ENCODE measurements around the gene DOC2A.
"Not testable (repeated sequence)": the region's sequence is repeated elsewhere in the genome, so short reads cannot be mapped to it uniquely, and the experiment has no call there.

DOC2A gene

DNA sequence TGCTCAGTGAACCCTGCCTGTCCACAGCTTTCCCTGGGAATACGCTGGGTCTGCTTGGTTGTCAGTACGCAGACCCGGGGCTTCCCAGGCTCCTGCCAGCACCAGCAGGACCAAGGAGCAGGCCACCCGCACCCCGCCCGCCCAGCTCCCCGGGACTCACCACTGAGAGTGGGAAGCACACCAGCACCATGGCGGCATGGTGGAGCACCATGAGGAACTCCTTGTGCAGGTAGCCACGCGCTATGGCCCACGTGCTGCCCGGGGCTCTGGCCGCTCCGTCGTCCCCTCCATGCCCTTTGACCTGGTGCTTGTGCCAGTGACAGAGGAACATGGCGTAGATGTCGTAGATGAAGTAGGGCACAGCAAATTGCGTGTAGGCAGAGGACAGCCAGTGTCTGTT, 15.6 kb upstream of the DOC2A start:
- no peak for DNase-seq

DNA sequence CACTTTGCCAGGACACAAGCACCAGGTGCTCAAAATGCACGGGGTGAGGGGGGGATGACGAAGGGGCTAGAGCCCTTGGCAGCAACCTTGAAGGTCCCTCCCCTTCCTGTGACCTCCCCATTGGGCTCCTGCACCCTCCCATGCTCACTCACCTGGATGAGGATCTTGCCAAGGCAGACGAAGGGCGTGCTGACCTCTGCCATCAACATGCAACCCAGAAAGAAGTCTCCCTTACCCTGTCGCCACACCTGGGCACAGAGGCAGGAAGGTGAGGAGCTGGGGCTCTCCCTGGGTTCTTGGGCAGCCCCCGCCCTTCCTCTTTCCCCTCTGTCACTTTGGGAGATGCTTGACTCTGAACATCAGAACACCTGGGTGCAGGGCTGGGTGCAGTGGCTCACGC, 14.7 kb upstream of the DOC2A start:
- DNase-seq = no peak

DNA sequence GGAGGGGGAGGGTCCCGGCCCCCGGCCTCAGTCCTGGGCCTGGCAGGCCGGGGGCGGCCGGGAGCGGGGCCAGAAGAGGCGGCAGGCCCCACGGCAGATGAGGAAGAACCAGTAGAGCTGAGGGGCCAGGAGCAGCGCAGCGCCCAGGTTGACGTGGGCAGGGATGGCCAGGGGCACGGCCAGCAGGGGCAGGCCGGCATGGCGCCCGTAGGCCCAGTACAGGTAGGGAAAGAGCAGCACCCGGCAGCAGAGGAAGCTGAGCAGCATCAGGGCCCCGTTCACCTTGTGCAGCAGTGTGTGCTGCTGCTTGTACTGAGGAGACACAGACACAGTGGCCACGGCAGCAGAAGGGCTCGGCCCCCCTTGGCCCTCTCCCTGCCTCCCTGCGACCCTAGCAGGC, 14.3 kb upstream of the DOC2A start:
- DNase-seq = no peak

DNA sequence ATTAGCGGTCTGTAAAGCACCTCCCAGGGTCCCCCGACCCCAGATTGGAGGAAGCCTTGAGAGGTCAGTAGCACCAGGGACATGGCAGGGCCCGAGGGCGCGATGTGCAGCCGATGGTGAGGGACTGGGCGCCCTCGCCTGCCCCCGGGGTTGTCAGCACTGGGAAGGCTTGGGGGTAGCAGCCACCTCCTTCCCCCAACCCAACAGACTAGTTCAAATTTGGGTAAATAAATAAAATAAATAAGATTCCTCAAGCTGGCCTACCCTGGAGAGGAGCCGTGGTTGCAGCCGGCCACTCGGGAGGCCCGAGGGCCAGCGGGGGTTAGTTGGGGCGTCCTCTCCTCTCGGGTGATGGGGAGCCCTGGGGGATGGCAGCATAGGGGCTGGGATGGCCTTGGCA, 13.6 kb upstream of the DOC2A start:
- no peak for DNase-seq

DNA sequence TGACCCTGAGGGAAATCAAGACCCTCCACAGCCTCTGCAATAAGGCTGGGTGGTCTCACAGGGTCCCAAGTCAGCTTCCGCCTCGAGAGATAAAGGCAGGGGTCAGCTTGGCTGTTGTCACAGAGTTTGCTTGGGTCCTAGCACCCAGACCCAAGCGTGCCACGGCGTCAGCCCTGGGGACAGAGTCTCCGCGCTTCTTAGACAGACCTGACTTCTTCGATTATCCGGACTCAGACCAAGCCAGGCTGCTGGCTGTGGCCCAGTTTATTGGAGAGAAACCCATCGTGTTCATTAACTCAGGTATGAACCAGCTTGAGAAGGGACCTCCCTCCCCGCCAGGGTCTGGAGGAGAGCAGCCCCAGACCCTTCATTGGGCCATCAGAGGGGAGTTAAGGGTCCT, 12.8 kb upstream of the DOC2A start:
- DNase-seq = no peak

DNA sequence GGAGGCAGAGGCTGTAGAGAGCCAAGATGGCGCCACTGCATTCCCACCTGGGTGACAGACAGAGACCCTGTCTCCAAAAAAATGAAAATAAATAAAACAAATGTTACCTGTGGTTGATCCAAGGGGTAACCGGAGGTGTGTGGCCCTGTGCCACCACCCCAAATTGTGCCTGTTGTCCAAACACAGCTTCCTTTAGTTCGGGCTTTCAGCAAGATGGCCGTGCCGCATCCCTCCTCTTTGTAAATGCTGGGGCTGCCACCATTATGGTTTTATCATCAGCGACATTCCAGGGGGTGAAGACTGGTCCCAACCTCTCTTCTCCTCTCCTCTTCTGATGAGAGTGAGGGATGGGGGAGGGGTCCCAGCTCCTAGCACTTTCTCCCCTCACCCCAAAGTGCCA, 12.1 kb upstream of the DOC2A start, which contains the start of gene C16orf92:
Gene C16orf92 (plus strand): TSS at position 312 of the 400 bp plus-strand sequence. CDS start 143 bp downstream, outside the sequence.
- no peak for DNase-seq

DNA sequence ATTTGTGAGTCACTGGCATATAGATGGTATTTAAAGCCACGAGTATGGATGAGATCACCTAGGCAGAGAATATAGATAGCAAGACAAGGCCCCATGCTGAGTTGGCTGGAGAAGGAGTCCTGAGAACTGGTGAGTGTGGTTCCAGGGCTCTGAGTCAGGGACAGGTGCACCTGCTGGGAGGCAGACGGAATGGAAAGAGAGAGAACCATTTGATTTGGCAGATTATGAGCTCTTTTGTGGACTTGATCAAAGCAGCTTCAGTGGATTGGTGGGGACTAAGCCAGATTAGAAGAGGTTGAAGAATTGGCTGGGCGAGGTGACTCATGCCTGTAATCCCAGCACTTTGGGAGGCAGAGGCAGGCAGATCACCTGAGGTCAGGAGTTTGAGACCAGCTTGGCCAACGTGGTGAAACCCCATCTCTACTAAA, 7.9 kb upstream of the DOC2A start:
- no peak for DNase-seq

DNA sequence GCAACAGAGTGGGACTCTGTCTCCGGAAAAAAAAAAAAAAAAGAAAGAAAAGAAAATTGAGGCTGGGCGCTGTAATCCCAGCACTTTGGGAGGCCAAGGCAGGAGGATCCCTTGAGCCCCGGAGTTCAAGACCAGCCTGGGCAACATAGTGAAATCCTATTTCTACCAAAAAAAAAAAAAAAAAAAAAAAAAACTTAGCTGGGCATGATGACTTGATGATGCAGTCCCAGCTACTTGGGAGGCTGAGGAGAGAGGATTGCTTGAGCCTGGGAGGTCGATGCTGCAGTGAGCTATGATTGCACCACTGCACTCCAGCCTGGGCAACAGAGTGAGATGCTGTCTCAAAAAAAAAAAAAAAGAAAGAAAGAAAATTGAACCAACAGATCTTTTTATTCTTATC, 7.1 kb upstream of the DOC2A start:
- not testable (repeated sequence) for DNase-seq

DNA sequence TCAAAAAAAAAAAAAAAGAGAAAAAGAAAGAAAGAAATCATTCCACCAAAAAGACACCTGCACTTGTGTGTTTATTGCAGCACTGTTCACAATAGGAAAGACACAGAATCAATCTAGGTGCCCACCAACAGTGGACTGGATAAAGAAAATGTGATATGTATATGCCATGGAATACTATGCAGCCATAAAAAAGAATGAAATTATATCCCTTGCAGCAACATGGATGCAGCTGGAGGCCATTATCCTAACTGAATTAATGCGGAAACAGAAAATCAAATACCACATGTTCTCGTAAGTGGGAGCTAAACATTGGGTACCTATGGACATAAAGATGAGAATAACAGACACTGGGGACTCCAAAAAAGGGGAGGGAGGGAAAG, 6.4 kb upstream of the DOC2A start:
- no peak for DNase-seq

DNA sequence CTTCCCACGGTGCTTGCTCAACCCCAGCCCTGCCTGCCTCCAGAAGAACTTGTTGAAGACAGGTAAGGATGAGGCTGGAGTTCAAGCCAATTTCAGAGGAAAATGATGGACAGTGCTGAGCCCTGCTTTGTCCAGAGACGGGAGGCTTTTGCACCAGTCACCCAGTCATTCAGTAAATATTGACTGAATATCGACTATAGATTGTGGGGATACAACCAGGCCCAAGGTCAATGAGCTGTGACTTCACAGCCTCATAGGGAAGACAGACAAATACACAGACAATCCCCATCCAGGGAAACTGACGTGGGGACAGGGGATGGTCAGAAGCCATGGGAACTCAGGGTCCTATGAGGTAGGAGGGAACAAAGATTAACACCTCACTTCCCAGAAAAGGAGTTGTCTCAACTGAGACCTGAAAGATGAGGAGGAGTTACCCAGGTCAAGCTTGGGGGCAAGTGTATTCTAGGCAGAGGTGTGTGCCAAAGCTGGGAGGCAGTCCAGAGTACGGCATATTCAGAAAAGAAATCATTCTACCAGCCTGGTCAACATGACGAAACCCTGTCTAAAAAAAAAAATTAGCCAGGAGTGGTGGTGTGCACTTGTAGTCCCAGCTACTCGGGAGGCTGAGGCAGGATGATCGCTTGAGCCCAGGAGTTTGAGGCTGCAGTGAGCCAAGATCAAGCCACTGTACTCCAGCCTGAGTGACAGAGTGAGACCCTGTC, 5.9 kb upstream of the DOC2A start:
- DNase-seq = no peak

DNA sequence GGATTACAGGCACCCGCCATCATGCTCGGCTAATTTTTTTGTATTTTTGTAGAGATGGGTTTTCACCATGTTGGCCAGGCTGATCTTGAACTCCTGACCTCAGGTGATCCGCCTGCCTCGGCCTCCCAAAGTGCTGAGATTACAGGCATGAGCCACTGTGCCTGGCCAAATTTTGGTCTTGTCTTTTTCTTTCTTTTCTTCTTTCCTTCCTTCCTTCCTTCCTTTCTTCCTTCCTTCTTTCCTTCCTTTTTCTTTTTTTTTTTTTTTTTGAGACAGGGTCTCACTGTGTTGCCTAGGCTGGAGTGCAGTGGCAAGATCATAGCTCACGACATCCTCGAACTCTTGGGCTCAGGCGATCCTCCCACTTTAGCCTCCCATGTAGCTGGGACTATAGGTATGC, 4.6 kb upstream of the DOC2A start:
- DNase-seq = not testable (repeated sequence)

DNA sequence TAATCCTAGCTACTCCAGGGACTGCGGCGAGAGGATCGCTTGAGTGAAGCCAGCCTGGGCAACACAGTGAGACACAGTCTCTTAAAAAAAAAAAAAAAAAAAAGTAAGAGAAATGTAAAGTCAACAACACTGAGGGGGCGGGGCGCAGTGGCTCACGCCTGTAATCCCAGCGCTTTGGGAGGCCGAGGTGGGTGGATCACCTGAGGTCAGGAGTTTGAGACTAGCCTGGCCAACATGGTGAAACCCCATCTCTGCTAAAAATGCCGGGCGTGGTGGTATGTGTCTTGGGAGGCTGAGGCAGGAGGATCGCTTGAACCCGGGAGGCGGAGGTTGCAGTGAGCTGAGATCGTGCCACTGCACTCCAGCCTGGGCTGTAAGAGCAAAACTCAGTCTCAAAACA, 1.8 kb upstream of the DOC2A start:
- not testable (repeated sequence) for DNase-seq

DNA sequence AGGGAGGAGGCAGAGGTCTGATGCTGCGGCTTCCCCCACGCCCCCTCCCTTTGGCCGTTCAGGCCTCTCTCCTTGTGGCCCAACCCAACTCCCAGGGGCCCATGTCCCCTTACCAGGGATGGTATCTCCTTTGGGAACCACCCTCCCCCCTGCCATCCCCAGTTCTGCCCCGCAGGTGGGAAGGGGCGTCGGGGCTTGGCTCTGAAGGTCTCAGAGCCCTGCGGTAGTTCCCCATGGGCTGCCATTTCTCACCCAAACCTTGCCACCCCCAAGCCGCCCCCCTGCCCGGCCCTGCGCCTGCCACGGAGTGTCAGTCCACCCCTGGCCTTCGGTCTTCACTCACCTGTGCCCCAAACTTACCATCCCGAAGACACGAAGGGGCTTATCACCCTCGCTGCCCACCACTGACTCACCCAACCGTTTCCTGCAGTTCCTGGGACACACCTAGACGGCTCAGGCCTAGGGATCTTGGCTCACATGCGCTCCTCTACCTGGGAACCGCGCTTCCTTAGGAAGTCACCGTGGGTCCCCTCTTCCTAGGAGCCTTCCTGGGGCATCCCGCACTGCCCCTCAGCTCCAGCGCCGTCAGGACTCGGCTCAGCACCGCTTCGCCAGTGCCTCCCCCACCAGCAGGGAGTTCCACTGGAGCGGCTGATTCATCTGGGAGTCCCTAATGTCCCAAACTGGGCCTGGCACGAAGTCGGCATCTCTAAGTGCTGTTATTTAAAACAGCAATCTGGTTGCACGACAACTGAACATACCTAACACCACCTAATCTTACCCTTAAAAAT, 1.1 kb upstream of the DOC2A start:
- DNase-seq = no peak

DNA sequence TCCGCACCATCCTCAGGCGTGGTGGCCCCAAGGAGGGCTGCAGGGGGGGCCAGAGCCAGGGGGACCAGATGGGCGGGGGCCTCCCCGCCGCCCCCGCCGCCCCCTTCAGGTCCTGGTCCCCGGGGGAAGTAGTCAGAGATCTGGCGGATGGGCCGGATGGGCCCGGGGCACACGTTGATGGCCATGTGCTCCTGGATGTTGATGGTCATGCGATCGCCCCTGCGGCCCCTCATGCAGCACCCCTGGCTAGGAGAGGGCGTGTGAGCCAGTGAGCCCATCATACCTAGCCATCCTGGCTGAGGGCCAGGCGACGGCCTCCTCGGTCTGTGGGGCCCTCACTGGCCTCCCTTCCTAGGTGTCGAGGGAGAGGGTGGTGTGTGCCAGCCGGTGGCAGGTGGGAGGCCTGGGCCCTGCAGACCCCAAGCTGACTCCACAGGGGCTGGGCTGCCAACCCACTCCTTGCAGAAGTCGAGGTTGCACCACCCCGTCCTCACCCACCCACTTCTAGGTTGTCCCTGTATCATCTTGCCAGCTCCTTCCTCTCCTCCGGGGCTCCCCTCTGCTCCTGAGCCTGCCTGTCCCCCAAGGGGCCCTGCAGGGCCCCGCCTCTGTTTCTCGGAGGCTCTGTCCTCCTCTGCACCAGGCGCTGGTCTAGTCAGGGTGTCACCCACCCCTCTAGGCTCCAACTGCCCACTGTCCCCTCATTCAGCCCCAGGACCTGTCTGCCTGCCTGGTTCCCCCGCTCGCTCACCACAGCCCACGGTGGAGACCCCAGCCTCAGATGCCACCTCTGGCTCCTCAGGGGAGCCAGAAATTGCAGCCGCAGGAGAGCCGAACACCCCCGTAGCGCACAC, 610 bp downstream of the DOC2A start:
- no peak for DNase-seq

DNA sequence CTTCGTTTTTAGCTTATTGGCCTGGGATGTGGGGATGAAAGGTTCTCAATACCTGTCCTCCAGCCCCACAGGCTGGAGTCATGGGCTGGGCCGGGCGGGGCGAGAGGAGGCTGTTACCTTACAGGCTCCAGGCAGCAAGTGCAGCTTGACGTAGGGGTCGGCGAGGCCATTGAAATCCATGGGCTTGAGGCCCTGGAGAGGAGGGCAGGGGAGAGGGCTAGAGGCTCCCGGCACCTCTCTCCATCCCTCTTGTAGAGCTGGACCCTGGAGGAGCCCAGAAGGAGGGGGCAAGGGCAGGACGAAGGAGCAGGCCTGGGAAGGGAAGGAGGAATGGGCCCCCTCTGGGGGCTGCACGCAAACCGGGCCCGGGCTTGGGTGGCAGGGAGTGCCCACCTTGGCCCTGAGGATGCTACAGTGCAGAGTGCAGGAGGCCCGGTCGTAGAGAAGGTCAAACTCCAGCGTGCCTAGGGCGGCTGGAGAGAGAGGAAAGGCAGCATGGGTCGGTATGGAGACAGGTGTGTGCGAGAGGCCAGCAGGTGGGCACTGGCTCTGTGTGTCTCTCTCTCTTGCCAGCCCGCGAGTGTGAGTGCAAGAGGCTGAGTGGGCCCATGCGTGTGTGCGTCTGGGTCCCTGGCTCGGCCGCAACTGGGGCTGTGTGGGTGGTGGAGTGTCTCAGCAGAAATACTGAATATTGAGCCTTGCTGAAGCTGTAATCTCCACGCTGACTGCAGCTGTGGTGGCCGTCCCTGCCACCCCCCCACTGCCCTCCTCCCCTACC, 1.6 kb downstream of the DOC2A start:
- no peak for DNase-seq

DNA sequence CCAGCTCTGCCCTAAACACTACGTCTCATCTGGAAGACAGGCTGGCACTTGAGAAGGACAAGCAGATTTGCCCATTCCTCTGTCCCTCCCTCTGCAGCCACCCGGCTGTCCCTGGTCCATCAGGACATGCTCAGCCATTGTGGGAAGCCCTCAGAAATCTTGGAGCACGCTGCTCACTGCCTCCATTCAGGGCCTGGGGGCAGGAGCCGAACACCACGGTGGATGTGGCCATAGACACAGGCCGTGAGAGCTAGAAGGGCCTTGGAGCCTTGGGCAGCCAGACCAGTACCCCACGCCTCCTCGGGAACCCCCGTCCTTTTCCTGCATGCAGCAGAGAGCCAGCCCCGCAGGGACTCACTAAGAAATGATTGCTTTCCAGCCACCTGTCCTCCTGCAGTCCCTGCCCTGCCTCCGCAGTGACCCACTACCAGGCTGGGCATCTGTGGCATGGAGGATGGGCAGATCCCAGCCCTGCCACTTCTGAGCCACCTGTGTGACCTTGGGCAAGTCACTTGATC, 3.4 kb downstream of the DOC2A start:
- DNase-seq = no peak

DNA sequence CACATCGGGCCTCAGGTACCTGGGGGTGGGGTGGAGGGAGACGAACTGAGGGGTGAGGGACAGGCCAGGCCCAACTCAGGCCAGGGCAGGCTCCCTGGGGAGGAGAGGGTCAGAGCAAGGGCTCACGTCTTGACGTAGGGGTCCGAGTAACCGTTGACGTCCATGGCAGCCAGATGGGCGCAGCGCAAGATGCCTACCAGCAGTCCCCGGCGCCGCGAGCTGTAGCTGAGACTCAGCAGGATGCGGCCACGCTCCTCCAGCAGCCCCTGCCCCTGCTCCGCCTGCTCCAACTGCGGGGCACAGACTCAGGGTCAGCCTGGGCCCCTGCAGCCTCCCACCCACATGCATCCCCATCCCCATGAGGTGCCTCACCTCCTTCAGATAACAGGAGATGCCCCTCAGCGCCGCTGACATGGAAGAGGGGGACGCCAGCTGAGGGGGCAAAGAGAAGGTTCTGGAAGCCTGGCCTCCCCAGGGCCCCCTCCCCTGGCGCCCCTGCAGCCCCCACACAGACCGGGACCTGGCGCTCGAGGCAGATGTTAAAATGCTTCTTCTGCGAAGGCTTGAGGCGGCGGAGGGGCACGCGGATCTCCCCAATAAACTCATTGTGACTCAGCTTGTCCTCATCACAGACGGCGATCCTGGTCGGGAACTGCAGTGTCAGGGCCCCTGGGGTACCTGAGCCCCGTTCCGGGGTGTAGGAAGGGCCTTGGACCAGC, 4.0 kb downstream of the DOC2A start:
- DNase-seq = no peak

DNA sequence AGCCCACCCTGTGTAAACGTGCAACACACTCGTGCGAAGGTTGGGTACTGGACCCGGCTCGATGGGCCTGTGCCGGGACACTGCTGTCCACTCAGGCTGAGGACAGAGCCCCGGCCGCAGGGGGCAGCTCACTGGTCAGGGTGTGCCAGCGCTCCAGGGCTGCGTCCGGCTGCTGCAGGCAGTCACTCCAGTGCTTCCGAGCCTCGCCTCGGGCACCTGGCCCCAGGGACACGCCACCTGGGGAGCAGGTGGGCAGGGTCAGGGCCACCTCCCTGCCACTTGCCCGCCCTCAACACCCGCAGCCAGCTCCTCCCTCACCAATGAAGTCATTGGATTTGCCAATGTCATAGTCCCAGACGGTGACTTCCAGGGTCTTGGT, 4.7 kb downstream of the DOC2A start:
- no peak for DNase-seq

DNA sequence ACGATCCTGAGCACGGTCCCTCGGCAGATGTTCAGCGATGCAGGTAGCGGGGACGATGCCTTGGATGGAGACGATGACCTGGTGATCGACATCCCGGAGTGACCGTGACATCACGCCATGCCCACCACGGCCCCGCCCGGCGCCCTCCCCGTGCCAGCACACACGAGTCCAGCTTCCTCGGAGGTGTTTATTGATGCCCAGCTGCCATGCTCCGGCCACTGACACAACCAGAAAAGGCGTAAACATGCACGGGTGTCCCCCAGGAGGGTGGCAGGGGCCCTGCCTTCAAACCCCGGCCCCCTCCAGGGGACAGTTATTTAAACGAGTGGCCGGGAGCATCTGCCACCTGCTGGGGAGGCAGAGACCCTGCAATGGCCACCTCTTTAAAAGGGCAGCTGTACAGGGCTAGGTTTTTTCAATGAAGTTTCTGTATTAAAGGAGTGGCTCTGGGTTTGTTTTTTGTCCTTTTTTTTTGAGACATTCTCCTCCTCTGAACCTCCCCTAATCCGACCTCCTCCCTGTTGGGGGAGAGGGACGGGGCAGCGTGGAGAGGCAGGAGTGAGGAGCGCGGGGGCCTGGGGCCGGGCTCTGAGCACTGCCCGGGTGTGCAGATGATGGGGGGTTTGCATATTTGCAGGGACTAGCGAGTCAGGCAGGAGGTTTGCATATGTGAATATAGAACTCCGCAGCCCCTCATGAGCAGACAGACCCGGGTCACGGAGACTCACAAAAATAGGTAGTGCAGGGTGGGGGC, 5.3 kb downstream of the DOC2A start:
- DNase-seq = peak; percentile 46

DNA sequence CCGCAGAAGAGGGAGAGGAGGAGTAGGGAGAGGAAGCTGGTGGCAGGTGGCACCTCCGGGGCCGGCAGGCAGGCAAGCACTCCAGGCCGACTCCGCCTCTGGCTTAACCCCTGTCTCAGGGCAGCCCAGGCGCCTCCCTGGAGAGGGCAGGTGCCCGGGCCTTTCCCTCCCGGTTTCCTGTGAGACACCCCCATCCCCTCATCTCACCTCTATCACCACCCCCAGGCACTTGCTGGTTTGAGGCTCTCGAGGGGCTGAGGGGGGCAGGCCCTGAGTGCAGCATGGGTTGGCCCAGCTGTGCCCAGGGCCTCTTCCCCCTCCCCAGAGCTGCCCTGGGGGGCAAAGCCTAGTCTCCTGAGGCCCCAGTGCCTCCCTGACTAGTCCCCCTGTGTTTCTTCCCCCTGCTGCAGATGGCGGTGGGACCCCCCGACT, 6.0 kb downstream of the DOC2A start:
- DNase-seq = no peak

DNA sequence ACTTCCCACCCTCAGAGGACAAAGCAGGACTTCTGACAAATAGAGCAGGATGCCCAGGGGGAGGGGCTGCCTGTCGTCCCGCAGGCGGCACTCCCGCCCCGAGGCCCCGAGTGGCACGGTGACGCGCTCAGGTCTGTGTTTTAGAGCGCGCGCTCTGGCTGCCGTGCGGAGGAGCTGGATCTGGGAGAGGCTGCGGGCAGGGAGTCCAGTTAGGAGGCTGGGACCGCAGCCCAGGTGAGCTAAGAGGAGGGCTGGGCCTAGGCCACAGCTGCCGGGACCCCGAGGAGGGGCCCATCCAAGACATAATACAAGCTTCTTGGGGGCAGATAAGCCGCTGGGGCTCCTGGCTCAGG, 6.4 kb downstream of the DOC2A start:
- no peak for DNase-seq

Measured in stimulated activated CD4-positive, alpha-beta T cell treated with anti-CD3 and anti-CD28 coated beads, Interleukin-4, amount 100 ng/mL, for 1 hour (primary cell).